ENCODE results near the gene ATP13A4.
"Not testable (repeated sequence)": the region's sequence is repeated elsewhere in the genome, so short reads cannot be mapped to it uniquely, and the experiment has no call there.

ATP13A4 gene

DNA sequence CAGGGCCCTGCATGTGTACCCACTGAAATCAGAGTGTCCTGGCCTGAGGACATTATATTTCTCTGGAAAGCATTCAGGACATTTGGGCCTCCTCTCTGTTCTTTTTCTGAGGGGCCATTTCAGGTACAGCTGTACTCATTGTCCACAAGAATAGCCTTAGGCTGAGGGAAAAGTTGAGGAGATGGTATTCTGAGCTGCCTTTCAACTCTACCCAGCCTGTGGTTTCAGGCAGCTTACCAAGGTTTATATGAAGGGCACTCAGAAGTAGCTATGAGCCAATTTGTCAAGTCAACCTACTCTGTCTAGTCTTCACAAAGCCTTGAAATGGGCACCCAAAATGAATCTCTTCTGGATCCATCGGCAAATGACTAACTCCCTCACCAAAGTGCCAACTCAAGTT, 9.4 kb downstream of the ATP13A4 start:
- TF ChIP-seq, protein P1, sequence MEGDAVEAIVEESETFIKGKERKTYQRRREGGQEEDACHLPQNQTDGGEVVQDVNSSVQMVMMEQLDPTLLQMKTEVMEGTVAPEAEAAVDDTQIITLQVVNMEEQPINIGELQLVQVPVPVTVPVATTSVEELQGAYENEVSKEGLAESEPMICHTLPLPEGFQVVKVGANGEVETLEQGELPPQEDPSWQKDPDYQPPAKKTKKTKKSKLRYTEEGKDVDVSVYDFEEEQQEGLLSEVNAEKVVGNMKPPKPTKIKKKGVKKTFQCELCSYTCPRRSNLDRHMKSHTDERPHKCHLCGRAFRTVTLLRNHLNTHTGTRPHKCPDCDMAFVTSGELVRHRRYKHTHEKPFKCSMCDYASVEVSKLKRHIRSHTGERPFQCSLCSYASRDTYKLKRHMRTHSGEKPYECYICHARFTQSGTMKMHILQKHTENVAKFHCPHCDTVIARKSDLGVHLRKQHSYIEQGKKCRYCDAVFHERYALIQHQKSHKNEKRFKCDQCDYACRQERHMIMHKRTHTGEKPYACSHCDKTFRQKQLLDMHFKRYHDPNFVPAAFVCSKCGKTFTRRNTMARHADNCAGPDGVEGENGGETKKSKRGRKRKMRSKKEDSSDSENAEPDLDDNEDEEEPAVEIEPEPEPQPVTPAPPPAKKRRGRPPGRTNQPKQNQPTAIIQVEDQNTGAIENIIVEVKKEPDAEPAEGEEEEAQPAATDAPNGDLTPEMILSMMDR (IDR thresholded peaks at IDR 0.05; ENCODE audit: low read depth, low read length) = no peak
- no peak for DNase-seq (ENCODE audit: extremely low read depth, low read depth)

DNA sequence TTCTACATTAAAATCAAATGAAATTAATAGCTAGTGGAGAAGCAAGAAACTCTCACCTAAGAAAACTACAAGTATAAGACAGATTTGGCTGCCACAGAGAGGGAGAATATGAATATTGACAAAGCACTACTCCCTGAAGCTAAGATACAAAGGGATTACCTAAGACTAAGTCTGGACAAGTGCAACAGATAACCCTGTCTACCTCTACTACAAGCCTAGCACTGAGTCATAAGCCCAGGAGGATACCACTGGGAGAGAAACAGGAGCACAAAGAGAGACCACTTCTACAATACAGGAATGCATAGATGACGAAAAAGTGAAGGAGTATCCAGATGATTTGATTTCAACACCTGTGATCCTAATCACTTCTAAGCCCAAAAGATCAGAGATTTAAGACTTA, 10.4 kb downstream of the ATP13A4 start:
- no peak for DNase-seq (ENCODE audit: extremely low read depth, low read depth)
- TF ChIP-seq, protein P1 (IDR thresholded peaks at IDR 0.05; ENCODE audit: low read depth, low read length) = no peak

DNA sequence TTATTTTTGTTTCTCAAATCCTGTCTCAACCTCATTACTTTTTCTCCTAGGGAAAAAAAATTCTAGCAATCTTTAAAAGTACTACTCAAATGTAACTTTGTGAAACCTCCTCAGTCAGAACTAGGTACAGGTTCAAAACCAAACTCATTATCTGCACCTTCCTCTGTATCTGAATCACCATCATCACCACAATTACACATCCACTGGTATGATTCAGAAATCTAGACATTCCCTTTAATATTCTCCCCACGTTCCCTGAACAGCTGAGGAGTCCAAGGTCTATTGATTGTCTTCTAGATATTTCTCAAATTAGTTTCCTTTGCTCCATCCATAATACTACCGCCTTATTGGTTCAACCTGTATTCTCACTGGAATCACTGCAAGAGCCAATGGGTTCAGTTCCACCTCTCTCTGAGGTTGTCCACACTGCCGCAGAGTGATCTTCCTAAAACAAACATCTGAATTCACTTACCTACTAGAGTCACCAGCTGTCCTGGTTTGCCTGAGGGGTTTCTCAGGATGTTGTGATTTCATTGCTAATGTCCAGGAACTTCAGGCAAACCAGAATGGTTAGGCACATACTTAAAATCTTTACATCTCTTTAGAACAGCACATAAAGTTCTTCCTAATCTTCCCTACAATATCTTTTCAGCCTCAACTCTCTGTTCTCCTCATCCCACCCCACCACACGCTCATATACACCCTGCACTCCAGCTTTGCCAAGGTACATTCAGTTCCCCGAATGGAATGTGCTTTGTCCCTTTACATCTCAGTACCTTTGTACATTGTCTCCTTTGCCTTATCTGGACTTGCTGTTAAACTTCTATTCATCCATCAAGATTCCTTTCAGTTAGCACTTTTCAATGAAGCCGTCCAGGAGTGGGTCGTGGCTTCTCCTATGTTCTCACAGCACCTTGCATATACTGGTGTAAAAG, 24.2 kb downstream of the ATP13A4 start:
- no peak for DNase-seq (ENCODE audit: extremely low read depth, low read depth)

GRCh38 chr3:193526085-193526484, 28.6 kb downstream of the ATP13A4 start:
- DNase-seq (ENCODE audit: extremely low read depth, low read depth) = not testable (repeated sequence)

More for the DNA sequence above, 24.2 kb downstream of the ATP13A4 start:
- TF ChIP-seq, protein P1 (IDR thresholded peaks at IDR 0.05; ENCODE audit: low read depth, low read length) = no peak

DNA sequence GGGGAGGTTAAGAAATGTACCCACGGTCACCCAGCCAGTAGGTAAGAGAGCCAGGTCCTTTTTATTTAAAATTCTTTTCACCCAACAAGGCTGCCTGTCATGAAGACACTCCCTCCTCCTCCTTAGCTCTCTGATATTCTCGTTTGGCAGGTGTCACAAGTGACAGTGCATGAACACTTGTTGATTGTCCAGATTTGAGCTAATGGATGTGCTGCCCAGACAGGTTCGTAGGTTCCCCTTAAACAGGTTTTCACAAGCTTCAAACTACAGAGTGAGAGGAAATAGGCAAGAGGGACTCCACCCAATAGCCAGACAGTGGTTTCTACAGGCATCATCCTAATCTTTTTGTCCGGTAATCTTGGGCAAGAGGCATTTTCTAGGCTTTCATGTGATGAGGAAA, 32.2 kb downstream of the ATP13A4 start:
- no peak for DNase-seq (ENCODE audit: extremely low read depth, low read depth)
- TF ChIP-seq, protein P1 (IDR thresholded peaks at IDR 0.05; ENCODE audit: low read depth, low read length) = no peak

- TF ChIP-seq, protein P1 (IDR thresholded peaks at IDR 0.05; ENCODE audit: low read depth, low read length) = no peak
Measured at GRCh38 chr3:193520738-193521137, 34.0 kb downstream of the ATP13A4 start.

GRCh38 chr3:193515966-193516365, 38.7 kb downstream of the ATP13A4 start:
- TF ChIP-seq, protein P1 (IDR thresholded peaks at IDR 0.05; ENCODE audit: low read depth, low read length) = no peak

More at GRCh38 chr3:193520738-193521137, 34.0 kb downstream of the ATP13A4 start:
- no peak for DNase-seq (ENCODE audit: extremely low read depth, low read depth)

More at GRCh38 chr3:193515966-193516365, 38.7 kb downstream of the ATP13A4 start:
- DNase-seq (ENCODE audit: extremely low read depth, low read depth) = no peak

All from AG09319 (cell line).